PC-9 (cell line): ENCODE measurements around the gene ESR2. TPM values are rescaled to one million over a fixed set of nuclear protein-coding genes. Genes with fewer than 3 reads are reported as not detected.
"Not testable (repeated sequence)": the region's sequence is repeated elsewhere in the genome, so short reads cannot be mapped to it uniquely, and the experiment has no call there.

ENCODE experiments used
- BruUV-seq: library from RNA; stranded (reverse); fragments of 400-500 nt; replicated peaks from 2 replicates; lab custom pipeline; 2021; lab: Mats Ljungman, UMichigan
- CTCF ChIA-PET: fragments of 300-600 bp; sonication (Branson Sonifier 250); formaldehyde crosslinking; loops from one replicate; lab custom pipeline; 2022; ENCODE audit warnings: antibody characterized with exemption; lab: Charles Lee
- POLR2A ChIA-PET: fragments of 300-600 bp; sonication (Branson Sonifier 250); formaldehyde crosslinking; loops from one replicate; lab custom pipeline; 2022; ENCODE audit warnings: antibody characterized with exemption; ENCODE audit not compliant: unreplicated experiment; lab: Charles Lee
- DNase-seq, 2 experiments: peaks; one replicate each; pipeline versions ENCODE4 v3.0.0 to v3.0.0-alpha.2; 2015 to 2022; ENCODE audit warnings: mixed read lengths in 1 of 2
- H2AFZ ChIP-seq: fragments of 200-600 bp; sonication (generic); 2 replicates; pipeline ENCODE4 v1.8.1; 2017; ENCODE audit warnings: antibody characterized with exemption
- H3F3A ChIP-seq: fragments of 200-600 bp; sonication (generic); 2 replicates; pipeline ENCODE4 v1.8.1; 2017; ENCODE audit warnings: antibody characterized with exemption, mild to moderate bottlenecking, low read depth; ENCODE audit not compliant: insufficient read depth
- H3K27ac ChIP-seq: fragments of 200-600 bp; sonication (generic); 2 replicates; pipeline ENCODE4 v1.6.1; 2016; ENCODE audit warnings: mixed run types
- H3K27me3 ChIP-seq: fragments of 200-600 bp; sonication (generic); 2 replicates; pipeline ENCODE4 v1.6.1; 2016; ENCODE audit warnings: low read depth, mixed run types; ENCODE audit not compliant: insufficient read depth
- H3K36me3 ChIP-seq: fragments of 200-600 bp; sonication (generic); 2 replicates; pipeline ENCODE4 v1.6.1; 2016; ENCODE audit warnings: low read depth, mixed run types
- H3K4me1 ChIP-seq: fragments of 200-600 bp; sonication (generic); replicated peaks from 2 replicates; pipeline ENCODE4 v1.6.1; 2016; ENCODE audit warnings: mixed run types; ENCODE audit not compliant: insufficient read depth
- H3K4me2 ChIP-seq: fragments of 200-600 bp; sonication (generic); 2 replicates; pipeline ENCODE4 v1.6.1; 2017; ENCODE audit warnings: mixed run types
- H3K4me3 ChIP-seq: fragments of 200-600 bp; sonication (generic); 2 replicates; pipeline ENCODE4 v1.6.1; 2016; ENCODE audit warnings: mixed run types
- H3K79me2 ChIP-seq: fragments of 200-600 bp; sonication (generic); 2 replicates; pipeline ENCODE4 v1.6.1; 2017; ENCODE audit warnings: low read depth, mixed run types
- H3K9me2 ChIP-seq: fragments of 200-600 bp; sonication (generic); 2 replicates; pipeline ENCODE4 v1.8.1; 2017; ENCODE audit warnings: mild to moderate bottlenecking; ENCODE audit not compliant: insufficient read depth
- H3K9me3 ChIP-seq: fragments of 200-600 bp; sonication (generic); 2 replicates; pipeline ENCODE4 v1.8.1; 2016; ENCODE audit warnings: low read depth; ENCODE audit not compliant: insufficient read depth
- H4K20me1 ChIP-seq: fragments of 200-600 bp; sonication (generic); 2 replicates; pipeline ENCODE4 v1.8.1; 2017; ENCODE audit not compliant: insufficient read depth
- CTCF ChIP-seq: fragments of 200-600 bp; sonication (generic); conservative IDR thresholded peaks from 2 replicates; pipeline ENCODE4 v1.6.1; 2017; ENCODE audit warnings: mixed run types, antibody characterized with exemption, mild to moderate bottlenecking, moderate library complexity
- EZH2 ChIP-seq: fragments of 200-600 bp; sonication (generic); IDR thresholded peaks from 2 replicates; pipeline ENCODE4 v1.8.0; 2017; ENCODE audit warnings: antibody characterized with exemption, low read depth
- intact Hi-C: fragments of 100-400 bp; cut with micrococcal nuclease; formaldehyde crosslinking; loops from one replicate; pipeline ENCODE4 v1.10.0; 2022; ENCODE audit not compliant: unreplicated experiment
- total RNA-seq: library from RNA; stranded (reverse); gene quantifications from 2 replicates; pipeline ENCODE4 v1.2.3, GENCODE V29; 2021

ESR2 gene
- total RNA-seq, 1 experiment from 2014 or later = 0.20 TPM

- H3F3A ChIP-seq = no peaks in the 10 kb centered on the region
- no peaks in the 10 kb centered on the region for H4K20me1 ChIP-seq
- intact Hi-C loops = no loop called here
- BruUV-seq = no TSS peak
- H3K9me3 ChIP-seq = no peaks in the 10 kb centered on the region
- TF ChIP-seq CTCF (no peak), EZH2 (no peak)
- H3K27me3 ChIP-seq = no peaks in the 10 kb centered on the region
- no peak for DNase-seq
- H3K79me2 ChIP-seq = no peaks in the 10 kb centered on the region
- no peak overlapping the region for H2AFZ ChIP-seq
- no peak overlapping the region for H3K4me2 ChIP-seq
- no peaks in the 10 kb centered on the region for H3K36me3 ChIP-seq
- H3K27ac ChIP-seq = no peak overlapping the region
- ChIA-PET CTCF (no interaction called here), POLR2A (no interaction called here)
- H3K9me2 ChIP-seq = no peaks in the 10 kb centered on the region
- no peaks in the 10 kb centered on the region for H3K4me1 ChIP-seq
- H3K4me3 ChIP-seq = no peak overlapping the region
Measured at GRCh38 chr14:64213853-64214570, 80.2 kb downstream of the ESR2 start.

DNA sequence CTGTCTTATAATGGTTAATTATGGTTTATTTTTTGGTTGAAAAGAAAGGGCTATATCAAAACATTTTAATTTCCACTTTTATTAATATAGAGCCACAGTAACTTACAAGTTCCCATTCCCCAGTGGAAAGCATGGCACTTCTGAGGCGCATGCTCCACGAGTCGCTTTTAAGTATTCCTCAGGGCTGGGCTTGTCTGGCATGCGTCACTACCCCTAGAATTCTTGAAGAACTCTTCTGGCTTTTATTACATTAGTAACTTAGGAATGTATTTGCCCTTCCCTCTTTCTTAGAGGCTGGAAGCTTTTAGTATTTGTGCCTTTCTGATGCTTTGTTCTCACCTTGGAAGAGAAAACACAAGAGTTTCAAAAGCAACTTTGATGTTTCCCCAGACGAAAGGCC, 81.1 kb downstream of the ESR2 start:
- no peak for DNase-seq
- Histone ChIP-seq H3K27me3 (no peaks in the 10 kb centered on the region), H3K4me2 (no peak overlapping the region), H2AFZ (no peak overlapping the region), H3K36me3 (no peaks in the 10 kb centered on the region), H3K4me3 (no peak overlapping the region), H3K27ac (no peak overlapping the region), H3K79me2 (no peaks in the 10 kb centered on the region), H3K9me3 (no peaks in the 10 kb centered on the region), H3F3A (no peaks in the 10 kb centered on the region), H4K20me1 (no peaks in the 10 kb centered on the region), H3K4me1 (no peaks in the 10 kb centered on the region), H3K9me2 (no peaks in the 10 kb centered on the region)
- no peak for TF ChIP-seq EZH2
- ChIA-PET CTCF (no interaction called here), POLR2A (no interaction called here)
- intact Hi-C loops = no loop called here
- no TSS peak for BruUV-seq

DNA sequence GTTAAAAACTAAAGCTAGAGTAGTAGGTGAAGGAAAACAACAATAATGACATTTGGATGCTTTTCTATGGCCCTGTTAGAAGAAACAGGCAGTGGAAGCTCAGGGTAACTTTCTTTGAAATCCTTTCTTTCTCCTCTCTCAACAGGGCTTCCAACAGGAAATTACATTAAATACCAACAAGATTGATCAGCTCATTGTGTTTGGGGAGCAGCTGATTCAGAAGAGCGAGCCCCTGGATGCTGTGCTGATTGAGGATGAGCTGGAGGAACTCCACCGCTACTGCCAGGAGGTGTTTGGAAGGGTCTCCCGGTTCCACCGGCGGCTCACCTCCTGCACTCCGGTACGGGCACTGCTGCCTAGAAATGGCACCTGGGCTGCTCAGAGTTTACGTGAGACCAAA, 81.5 kb downstream of the ESR2 start:
- H3K4me2 ChIP-seq = no peak overlapping the region

DNA sequence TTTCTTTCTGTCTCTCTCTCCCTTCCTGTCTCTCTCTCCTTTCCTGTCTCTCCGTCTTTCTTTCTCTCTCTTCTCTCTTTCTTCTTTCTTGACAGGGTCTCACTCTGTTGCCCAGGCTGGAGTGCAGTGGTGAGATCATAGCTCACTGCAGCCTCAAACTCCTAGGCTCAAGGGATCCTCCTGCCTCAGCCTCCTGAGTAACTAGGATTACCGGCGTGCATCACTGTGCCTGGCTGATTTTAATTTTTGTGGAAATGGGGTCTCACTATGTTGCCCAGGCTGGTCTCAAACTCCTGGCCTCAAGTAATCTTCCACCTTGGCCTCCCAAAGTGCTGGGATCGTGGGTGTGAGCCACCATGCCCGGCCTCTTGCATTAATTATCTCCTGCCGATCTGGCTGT, 83.3 kb downstream of the ESR2 start:
- H2AFZ ChIP-seq, H3K4me3 ChIP-seq, CTCF ChIA-PET: not testable (repeated sequence)

More for the DNA sequence above, 81.5 kb downstream of the ESR2 start:
- intact Hi-C loops = no loop called here
- no peaks in the 10 kb centered on the region for H3K4me1 ChIP-seq
- no peaks in the 10 kb centered on the region for H4K20me1 ChIP-seq
- ChIA-PET CTCF (no interaction called here), POLR2A (interaction anchor here (0.6 kb wide), 1 partner anchor 728 kb away, joined by 3 read pairs; no protein-coding TSS in a partner anchor)
- no peak overlapping the region for H3K4me3 ChIP-seq
- no peaks in the 10 kb centered on the region for H3K9me2 ChIP-seq
- no peak for DNase-seq
- no peaks in the 10 kb centered on the region for H3F3A ChIP-seq
- no peak overlapping the region for H2AFZ ChIP-seq
- H3K27me3 ChIP-seq = no peaks in the 10 kb centered on the region
- no TSS peak for BruUV-seq
- no peaks in the 10 kb centered on the region for H3K9me3 ChIP-seq
- H3K36me3 ChIP-seq = no peaks in the 10 kb centered on the region
- no peaks in the 10 kb centered on the region for H3K79me2 ChIP-seq
- no peak overlapping the region for H3K27ac ChIP-seq
- no peak for TF ChIP-seq EZH2

More for the DNA sequence above, 83.3 kb downstream of the ESR2 start:
- H4K20me1 ChIP-seq, H3K27me3 ChIP-seq, intact Hi-C loops, H3K36me3 ChIP-seq, BruUV-seq, H3K4me1 ChIP-seq, H3K79me2 ChIP-seq, H3K4me2 ChIP-seq, H3K27ac ChIP-seq, H3K9me2 ChIP-seq, H3F3A ChIP-seq, H3K9me3 ChIP-seq, DNase-seq: not testable (repeated sequence)
- POLR2A ChIA-PET = interaction anchor here (0.7 kb wide), 1 partner anchor 48 kb away, joined by 3 read pairs; no protein-coding TSS in a partner anchor
